H9 (cell line): Measurements from ENCODE around the gene ARHGEF1. TPM values are rescaled to one million over a fixed set of nuclear protein-coding genes. Genes with fewer than 3 reads are reported as not detected.

Experiments
- DNase-seq: peaks from one replicate; pipeline ENCODE4 v3.0.0-alpha.2; 2017
- H2AFZ ChIP-seq: one replicate; pipeline ENCODE4 v1.6.1; 2013; ENCODE audit warnings: mild to moderate bottlenecking, low read length, control low read depth, moderate library complexity
- H2AK5ac ChIP-seq: 2 replicates; pipeline ENCODE4 v1.6.1; 2013; ENCODE audit warnings: low read length, control low read depth, mixed read lengths; ENCODE audit not compliant: insufficient read length
- H2BK120ac ChIP-seq: one replicate; pipeline ENCODE4 v1.6.1; 2013; ENCODE audit warnings: low read depth, mild to moderate bottlenecking, low read length, control low read depth, inconsistent platforms; ENCODE audit not compliant: poor library complexity, severe bottlenecking
- H2BK12ac ChIP-seq: 2 replicates; pipeline ENCODE4 v1.6.1; 2013; ENCODE audit warnings: low read length, control low read depth, mixed read lengths, low read depth; ENCODE audit not compliant: insufficient read length
- H2BK15ac ChIP-seq: 2 replicates; pipeline ENCODE4 v1.6.1; 2013; ENCODE audit warnings: low read depth, low read length, control low read depth
- H2BK20ac ChIP-seq: one replicate; pipeline ENCODE4 v1.6.1; 2013; ENCODE audit warnings: low read depth, mild to moderate bottlenecking, low read length, control low read depth, inconsistent platforms; ENCODE audit not compliant: poor library complexity, severe bottlenecking
- H2BK5ac ChIP-seq: 2 replicates; pipeline ENCODE4 v1.6.1; 2013; ENCODE audit warnings: low read length, control low read depth, mixed read lengths; ENCODE audit not compliant: insufficient read length
- H3K14ac ChIP-seq: 2 replicates; pipeline ENCODE4 v1.6.1; 2013; ENCODE audit warnings: low read length, control low read depth; ENCODE audit not compliant: insufficient read depth
- H3K18ac ChIP-seq: 2 replicates; pipeline ENCODE4 v1.6.1; 2013; ENCODE audit warnings: low read depth, mild to moderate bottlenecking, mixed read lengths, low read length, control low read depth; ENCODE audit not compliant: insufficient read length
- H3K23ac ChIP-seq: 2 replicates; pipeline ENCODE4 v1.6.1; 2013; ENCODE audit warnings: low read length, control low read depth, mixed read lengths, low read depth; ENCODE audit not compliant: insufficient read length
- H3K23me2 ChIP-seq: 2 replicates; pipeline ENCODE4 v1.6.1; 2013; ENCODE audit warnings: low read depth, mild to moderate bottlenecking, mixed read lengths, low read length, control low read depth; ENCODE audit not compliant: insufficient read length, poor library complexity, severe bottlenecking
- H3K27ac ChIP-seq: 2 replicates; pipeline ENCODE4 v1.5.1; 2013; ENCODE audit warnings: low read length, control low read depth, mixed read lengths, low read depth; ENCODE audit not compliant: insufficient read length
- H3K27me3 ChIP-seq: 2 replicates; pipeline ENCODE4 v1.6.1; 2013; ENCODE audit warnings: low read length, control low read depth, inconsistent platforms; ENCODE audit not compliant: insufficient read depth
- H3K4ac ChIP-seq: 2 replicates; pipeline ENCODE4 v1.6.1; 2013; ENCODE audit warnings: low read depth, mild to moderate bottlenecking, control low read depth, inconsistent platforms, low read length, moderate library complexity
- H3K4me1 ChIP-seq: 2 replicates; pipeline ENCODE4 v1.6.1; 2013; ENCODE audit warnings: low read length, control low read depth, inconsistent platforms; ENCODE audit not compliant: insufficient read depth
- H3K4me2 ChIP-seq: 2 replicates; pipeline ENCODE4 v1.6.1; 2013; ENCODE audit warnings: low read length, control low read depth, mixed read lengths; ENCODE audit not compliant: insufficient read length, insufficient read depth
- H3K56ac ChIP-seq: 2 replicates; pipeline ENCODE4 v1.6.1; 2013; ENCODE audit warnings: low read depth, mild to moderate bottlenecking, mixed read lengths, low read length, control low read depth; ENCODE audit not compliant: insufficient read length
- H3K79me1 ChIP-seq: 2 replicates; pipeline ENCODE4 v1.6.1; 2013; ENCODE audit warnings: low read depth, mild to moderate bottlenecking, moderate library complexity, low read length, control low read depth, inconsistent platforms; ENCODE audit not compliant: insufficient read depth, poor library complexity, severe bottlenecking
- H3K79me2 ChIP-seq: 2 replicates; pipeline ENCODE4 v1.6.1; 2013; ENCODE audit warnings: low read length, control low read depth, inconsistent platforms; ENCODE audit not compliant: insufficient read depth
- H3K9ac ChIP-seq: 2 replicates; pipeline ENCODE4 v1.6.1; 2013; ENCODE audit warnings: low read length, control low read depth, mixed read lengths; ENCODE audit not compliant: insufficient read length; ENCODE audit errors: extremely low read depth
- H3K9me3 ChIP-seq: one replicate; pipeline ENCODE4 v1.6.1; 2013; ENCODE audit warnings: low read depth, low read length, inconsistent platforms; ENCODE audit not compliant: control insufficient read depth
- H3T11ph ChIP-seq: one replicate; pipeline ENCODE4 v1.6.1; 2013; ENCODE audit warnings: mild to moderate bottlenecking, low read length, control low read depth, inconsistent platforms
- H4K20me1 ChIP-seq: one replicate; pipeline ENCODE4 v1.6.1; 2013; ENCODE audit not compliant: control insufficient read depth, insufficient read length, insufficient read depth
- H4K5ac ChIP-seq: 2 replicates; pipeline ENCODE4 v1.6.1; 2013; ENCODE audit warnings: low read depth, mild to moderate bottlenecking, mixed read lengths, low read length, control low read depth; ENCODE audit not compliant: insufficient read length
- H4K8ac ChIP-seq: replicated peaks from 2 replicates; pipeline ENCODE4 v1.6.1; 2013; ENCODE audit warnings: low read length, control low read depth, mixed read lengths, low read depth; ENCODE audit not compliant: insufficient read length
- H4K91ac ChIP-seq: 2 replicates; pipeline ENCODE4 v1.6.1; 2013; ENCODE audit warnings: low read depth, mild to moderate bottlenecking, moderate library complexity, mixed read lengths, low read length, control low read depth; ENCODE audit not compliant: insufficient read length
- H3K27ac Mint-ChIP-seq, 3 experiments: 2 replicates in 2 of 3; 3 replicates in 1 of 3; pipeline ENCODE4 v1.8.0; 2020 to 2021; ENCODE audit warnings: mixed read lengths in 3 of 3, mild to moderate bottlenecking in 1 of 3, moderate library complexity in 1 of 3
- H3K27me3 Mint-ChIP-seq: 2 replicates; pipeline ENCODE4 v1.8.0; 2021; ENCODE audit warnings: low read depth, mild to moderate bottlenecking, moderate library complexity, mixed read lengths
- H3K36me3 Mint-ChIP-seq, 3 experiments: 2 replicates in 2 of 3; 3 replicates in 1 of 3; pipeline ENCODE4 v1.8.0; 2020 to 2021; ENCODE audit warnings: low read depth in 3 of 3, mixed read lengths in 3 of 3; ENCODE audit not compliant: insufficient read depth in 1 of 3
- H3K4me1 Mint-ChIP-seq, 2 experiments: 2 replicates each; pipeline ENCODE4 v1.8.0; 2020; ENCODE audit warnings: mixed read lengths in 2 of 2
- H3K4me3 Mint-ChIP-seq, 2 experiments: 2 replicates in 1 of 2; 3 replicates in 1 of 2; pipeline ENCODE4 v1.8.0; 2020 to 2021; ENCODE audit warnings: mild to moderate bottlenecking in 2 of 2, mixed read lengths in 2 of 2, moderate library complexity in 1 of 2
- H3K9me3 Mint-ChIP-seq, 2 experiments: 2 replicates in 1 of 2; 3 replicates in 1 of 2; pipeline ENCODE4 v1.8.0; 2020; ENCODE audit warnings: mild to moderate bottlenecking in 2 of 2, mixed read lengths in 2 of 2, moderate library complexity in 1 of 2
- WGBS: extraction: QIAGEN DNeasy Blood & Tissue Kit; methylation state at CpG from one replicate; pipeline ENCODE4 v1.1.7; 2013; ENCODE audit warnings: missing lambda C conversion rate, low lambda C conversion rate, mixed read lengths; ENCODE audit not compliant: insufficient read length; ENCODE audit errors: extremely low coverage; 5-methylcytosine and 5-hydroxymethylcytosine counted together
- total RNA-seq: library from RNA; stranded (reverse); gene quantifications from 2 replicates; pipeline ENCODE4 v1.2.1, GENCODE V29; 2021
- TF ChIP-seq, protein P1 (sequence below): fragments of 200-600 bp; sonication (generic); conservative IDR thresholded peaks from 3 replicates; pipeline ENCODE4 v1.8.0; 2021; ENCODE audit warnings: antibody characterized with exemption, mild to moderate bottlenecking

The ARHGEF1 gene
- total RNA-seq, 1 experiment from 2014 or later, result 50.3 TPM

DNA sequence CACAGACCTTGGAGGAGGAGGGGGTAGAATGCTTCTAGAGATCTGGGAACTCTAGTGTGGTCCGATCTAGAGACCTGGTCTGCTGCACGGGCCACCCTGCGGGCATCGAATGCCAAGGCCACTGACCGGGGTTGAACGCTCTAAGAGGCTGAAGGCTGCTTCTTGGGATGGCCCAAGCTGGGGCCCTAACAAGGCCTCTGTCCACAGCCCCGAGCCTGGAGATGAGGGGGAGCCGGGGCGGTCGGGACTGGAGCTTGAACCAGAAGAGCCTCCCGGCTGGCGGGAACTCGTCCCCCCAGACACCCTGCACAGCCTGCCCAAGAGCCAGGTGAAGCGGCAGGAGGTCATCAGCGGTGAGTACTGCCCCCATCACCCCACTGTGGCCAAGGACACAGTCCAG, 15.3 kb downstream of the ARHGEF1 start:
- Histone ChIP-seq H3K27ac (no peak overlapping the region), H2BK5ac (no peak overlapping the region), H2AFZ (no peak overlapping the region), H2BK120ac (no peak overlapping the region), H2BK20ac (no peak overlapping the region), H3K14ac (no peak overlapping the region), H3K9me3 (no peaks in the 10 kb centered on the region), H3K23ac (no peak overlapping the region), H4K8ac (no peak overlapping the region), H4K20me1 (no peaks in the 10 kb centered on the region), H3K23me2 (no peaks in the 10 kb centered on the region), H4K91ac (no peak overlapping the region), H3K4me2 (no peak overlapping the region), H3K4ac (no peak overlapping the region), H3T11ph (no peak overlapping the region), H3K27me3 (no peaks in the 10 kb centered on the region), H3K9ac (no peak overlapping the region), H3K4me1 (no peaks in the 10 kb centered on the region; the same call in 1 of the 2 replicates), H3K56ac (no peak overlapping the region), H2AK5ac (no peak overlapping the region), H3K79me2 (no peaks in the 10 kb centered on the region), H2BK15ac (no peak overlapping the region), H3K18ac (no peak overlapping the region), H2BK12ac (no peak overlapping the region), H3K79me1 (no peaks in the 10 kb centered on the region), H4K5ac (no peak overlapping the region)
- H3K4me1 Mint-ChIP-seq, result peaks cover 0 to 28% of the 10 kb centered on the region in 2 experiments; a peak in 2 of 4 replicates
- H3K9me3 Mint-ChIP-seq, result no peaks in the 10 kb centered on the region
- peaks cover 14 to 52% (median 50%) of the 10 kb centered on the region in 3 experiments; a peak in 6 of 7 replicates for H3K36me3 Mint-ChIP-seq
- no peak overlapping the region; a peak in 1 of 5 replicates for H3K4me3 Mint-ChIP-seq
- no peaks in the 10 kb centered on the region; the same call in 1 of the 2 replicates for H3K27me3 Mint-ChIP-seq
- TF ChIP-seq, protein P1, sequence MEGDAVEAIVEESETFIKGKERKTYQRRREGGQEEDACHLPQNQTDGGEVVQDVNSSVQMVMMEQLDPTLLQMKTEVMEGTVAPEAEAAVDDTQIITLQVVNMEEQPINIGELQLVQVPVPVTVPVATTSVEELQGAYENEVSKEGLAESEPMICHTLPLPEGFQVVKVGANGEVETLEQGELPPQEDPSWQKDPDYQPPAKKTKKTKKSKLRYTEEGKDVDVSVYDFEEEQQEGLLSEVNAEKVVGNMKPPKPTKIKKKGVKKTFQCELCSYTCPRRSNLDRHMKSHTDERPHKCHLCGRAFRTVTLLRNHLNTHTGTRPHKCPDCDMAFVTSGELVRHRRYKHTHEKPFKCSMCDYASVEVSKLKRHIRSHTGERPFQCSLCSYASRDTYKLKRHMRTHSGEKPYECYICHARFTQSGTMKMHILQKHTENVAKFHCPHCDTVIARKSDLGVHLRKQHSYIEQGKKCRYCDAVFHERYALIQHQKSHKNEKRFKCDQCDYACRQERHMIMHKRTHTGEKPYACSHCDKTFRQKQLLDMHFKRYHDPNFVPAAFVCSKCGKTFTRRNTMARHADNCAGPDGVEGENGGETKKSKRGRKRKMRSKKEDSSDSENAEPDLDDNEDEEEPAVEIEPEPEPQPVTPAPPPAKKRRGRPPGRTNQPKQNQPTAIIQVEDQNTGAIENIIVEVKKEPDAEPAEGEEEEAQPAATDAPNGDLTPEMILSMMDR, result no peak
- no CpG with 5 or more reads among the region's 15 CpGs for WGBS
- 0 out of 7 replicates have a peak overlapping the region, but pooled peaks of 1 of the 3 experiments have one; percentile 27 for H3K27ac Mint-ChIP-seq
- DNase-seq, result no peak
